Epithelial cell of proximal tubule (primary cell): ENCODE data around the gene KIF2C. TPM values are rescaled to one million over a fixed set of nuclear protein-coding genes. Genes with fewer than 3 reads are reported as not detected.
"Not testable (repeated sequence)": the region's sequence is repeated elsewhere in the genome, so short reads cannot be mapped to it uniquely, and the experiment has no call there.

Source experiments
- DNase-seq: peaks from one replicate; pipeline ENCODE4 v3.0.0-alpha.2; 2011; ENCODE audit warnings: low read depth
- H3K4me3 ChIP-seq: 2 replicates; pipeline ENCODE4 v1.5.1; 2011; ENCODE audit warnings: low read depth, mild to moderate bottlenecking, low read length
- CTCF ChIP-seq: conservative IDR thresholded peaks from 2 replicates; pipeline ENCODE4 v1.5.1; 2012; ENCODE audit warnings: low read depth, mild to moderate bottlenecking, low read length
- total RNA-seq: library from RNA; depleted of rRNA; stranded (reverse); fragments of >200 nt; gene quantifications from 2 replicates; pipeline ENCODE4 v1.2.3, GENCODE V29; 2015

KIF2C gene
- total RNA-seq, 1 donor from 2014 or later, result 72.8 TPM

- no peak for DNase-seq
- no peak for TF ChIP-seq CTCF
- H3K4me3 ChIP-seq, result no peak overlapping the region
Measured at GRCh38 chr1:44696789-44697345, 42.8 kb upstream of the KIF2C start.

- H3K4me3 ChIP-seq, result no peak overlapping the region
- DNase-seq, result no peak
- TF ChIP-seq CTCF, result no peak
Measured at GRCh38 chr1:44698138-44698537, 41.5 kb upstream of the KIF2C start.

- DNase-seq, H3K4me3 ChIP-seq: not testable (repeated sequence)
Measured at GRCh38 chr1:44699375-44699774, 40.3 kb upstream of the KIF2C start.

DNA sequence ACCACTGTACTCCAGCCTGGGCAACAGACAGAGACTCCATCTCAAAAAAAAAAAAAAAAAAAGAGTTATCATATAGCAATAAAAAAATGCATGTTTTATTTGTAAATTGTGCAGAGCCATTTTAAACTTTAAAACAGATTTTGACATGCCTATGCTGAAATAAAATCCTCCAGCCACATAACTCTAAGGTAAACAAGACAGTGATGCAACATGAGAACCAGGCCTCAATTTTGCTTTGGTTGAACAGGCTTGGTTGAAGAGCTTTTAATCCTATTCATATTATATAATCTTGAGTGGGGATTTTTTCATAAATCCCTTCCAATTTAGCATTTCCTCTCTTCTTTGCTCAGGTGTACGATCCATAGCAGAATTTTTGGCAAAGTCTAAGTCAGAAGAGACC lies 39.1 kb upstream of the KIF2C start:
- no peak for DNase-seq
- H3K4me3 ChIP-seq, result no peak overlapping the region
- TF ChIP-seq CTCF, result no peak

- DNase-seq, result no peak
- TF ChIP-seq CTCF, result no peak
- no peak overlapping the region for H3K4me3 ChIP-seq
Measured at GRCh38 chr1:44701141-44701573, 38.5 kb upstream of the KIF2C start.

DNA sequence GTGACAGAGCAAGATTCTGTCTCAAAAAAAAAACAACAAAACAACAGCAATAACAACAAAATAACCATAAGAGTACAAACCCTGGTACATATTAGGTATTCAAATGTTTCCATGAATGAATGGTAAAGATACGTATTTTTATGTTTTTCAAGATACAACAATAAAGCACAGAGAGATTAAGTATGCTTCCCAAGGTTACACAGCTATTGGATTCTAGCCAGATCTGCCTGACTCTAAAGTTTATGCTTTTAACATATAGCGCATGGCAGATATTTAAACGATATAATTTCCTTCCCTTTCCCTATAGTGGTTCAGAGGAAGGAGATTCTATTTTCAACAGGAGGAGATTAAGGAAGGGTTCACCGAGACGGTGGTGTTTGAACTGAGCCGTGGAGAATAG lies 34.2 kb upstream of the KIF2C start:
- no peak for DNase-seq
- no peak for TF ChIP-seq CTCF
- H3K4me3 ChIP-seq, result no peak overlapping the region

GRCh38 chr1:44705938-44706337 lies 33.7 kb upstream of the KIF2C start:
- no peak overlapping the region for H3K4me3 ChIP-seq
- DNase-seq, result no peak
- no peak for TF ChIP-seq CTCF
